HEK293 (cell line): Measurements from ENCODE around the gene RAB40C.

Experiments used
- CTCF ChIA-PET: fragments of 350-600 bp; formaldehyde crosslinking; extraction: SDS; loops from one replicate; lab custom pipeline; 2021; ENCODE audit warnings: antibody characterized with exemption; lab: Yijun Ruan, JAX
- POLR2A ChIA-PET: fragments of 300-600 bp; formaldehyde crosslinking; extraction: SDS; loops from one replicate; lab custom pipeline; 2020; ENCODE audit warnings: antibody characterized with exemption, inconsistent platforms; lab: Yijun Ruan, JAX
- H3K27ac ChIP-seq: fragments of 200-500 bp; sonication (Bioruptor generic); 2 replicates; pipeline ENCODE4 v1.5.1; 2014; ENCODE audit warnings: low read depth, low read length, control low read depth, inconsistent platforms; ENCODE audit errors: extremely low read depth
- H3K36me3 ChIP-seq, 2 experiments: fragments of 200-500 bp in 1 of 2; sonication (Bioruptor generic) in 1 of 2; 1 replicate in 1 of 2; 2 replicates in 1 of 2; pipeline ENCODE4 v1.5.1; 2014 to 2017; ENCODE audit warnings: inconsistent platforms in 2 of 2, low read length in 2 of 2; ENCODE audit not compliant: control insufficient read depth in 2 of 2, insufficient read depth in 1 of 2
- H3K4me1 ChIP-seq: fragments of 200-500 bp; sonication (Bioruptor generic); 2 replicates; pipeline ENCODE4 v1.5.1; 2014; ENCODE audit warnings: mild to moderate bottlenecking, low read length, inconsistent platforms; ENCODE audit not compliant: control insufficient read depth, insufficient read depth
- H3K4me3 ChIP-seq: 2 replicates; pipeline ENCODE4 v1.5.1; 2011; ENCODE audit warnings: low read depth, mild to moderate bottlenecking, control low read depth, low read length, moderate library complexity
- H3K9me3 ChIP-seq: fragments of 200-500 bp; sonication (Bioruptor generic); 2 replicates; pipeline ENCODE4 v1.5.1; 2014; ENCODE audit warnings: low read depth, low read length, inconsistent platforms; ENCODE audit not compliant: control insufficient read depth, insufficient read depth
- GLIS1 ChIP-seq: fragments of 450-650 bp; formaldehyde crosslinking; IDR thresholded peaks from 2 replicates; pipeline ENCODE4 v1.5.1; 2016; ENCODE audit warnings: missing biosample characterization, missing genetic modification characterization
- KLF1 ChIP-seq: fragments of 450-650 bp; formaldehyde crosslinking; IDR thresholded peaks from 2 replicates; pipeline ENCODE4 v1.5.1; 2016; ENCODE audit warnings: missing biosample characterization, missing genetic modification characterization
- KLF10 ChIP-seq: fragments of 450-650 bp; IDR thresholded peaks from 2 replicates; pipeline ENCODE4 v1.5.1; 2018; ENCODE audit warnings: missing biosample characterization, mild to moderate bottlenecking, missing genetic modification characterization
- KLF17 ChIP-seq: fragments of 450-650 bp; formaldehyde crosslinking; IDR thresholded peaks from 2 replicates; pipeline ENCODE4 v1.5.1; 2016; ENCODE audit warnings: missing biosample characterization, missing genetic modification characterization
- KLF7 ChIP-seq: fragments of 450-650 bp; formaldehyde crosslinking; IDR thresholded peaks from 2 replicates; pipeline ENCODE4 v1.5.1; 2016; ENCODE audit warnings: missing biosample characterization, missing genetic modification characterization, borderline replicate concordance
- KLF8 ChIP-seq: fragments of 450-650 bp; formaldehyde crosslinking; IDR thresholded peaks from 2 replicates; pipeline ENCODE4 v1.5.1; 2016; ENCODE audit warnings: missing biosample characterization, missing genetic modification characterization
- MYNN ChIP-seq: fragments of 450-650 bp; formaldehyde crosslinking; IDR thresholded peaks from 2 replicates; pipeline ENCODE4 v1.5.1; 2016; ENCODE audit warnings: missing biosample characterization, missing genetic modification characterization, borderline replicate concordance
- PRDM1 ChIP-seq: fragments of 450-650 bp; formaldehyde crosslinking; IDR thresholded peaks from 2 replicates; pipeline ENCODE4; 2016; ENCODE audit warnings: missing biosample characterization, missing genetic modification characterization
- ZBTB20 ChIP-seq: fragments of 450-650 bp; formaldehyde crosslinking; IDR thresholded peaks from 2 replicates; pipeline ENCODE4 v1.5.1; 2016; ENCODE audit warnings: missing biosample characterization, missing genetic modification characterization
- ZEB2 ChIP-seq: fragments of 450-650 bp; formaldehyde crosslinking; IDR thresholded peaks from 2 replicates; pipeline ENCODE4 v1.5.1; 2016; ENCODE audit warnings: missing biosample characterization, missing genetic modification characterization
- ZNF114 ChIP-seq: fragments of 450-650 bp; formaldehyde crosslinking; IDR thresholded peaks from 2 replicates; pipeline ENCODE4 v1.5.0; 2017; ENCODE audit warnings: missing biosample characterization, missing genetic modification characterization
- ZNF19 ChIP-seq: fragments of 450-650 bp; formaldehyde crosslinking; IDR thresholded peaks from 2 replicates; pipeline ENCODE4; 2016; ENCODE audit warnings: missing biosample characterization, missing genetic modification characterization, low read depth
- ZNF280D ChIP-seq: fragments of 450-650 bp; formaldehyde crosslinking; IDR thresholded peaks from 2 replicates; pipeline ENCODE4 v1.5.1; 2016; ENCODE audit warnings: missing biosample characterization, missing genetic modification characterization
- ZNF302 ChIP-seq: fragments of 450-650 bp; formaldehyde crosslinking; IDR thresholded peaks from 2 replicates; pipeline ENCODE4 v1.5.1; 2016; ENCODE audit warnings: missing biosample characterization, missing genetic modification characterization, low read depth
- ZNF324 ChIP-seq: fragments of 450-650 bp; formaldehyde crosslinking; IDR thresholded peaks from 2 replicates; pipeline ENCODE4 v1.5.1; 2016; ENCODE audit warnings: missing biosample characterization, missing genetic modification characterization
- ZNF335 ChIP-seq: fragments of 450-650 bp; formaldehyde crosslinking; conservative IDR thresholded peaks from 2 replicates; pipeline ENCODE4 v1.5.1; 2016; ENCODE audit warnings: missing biosample characterization, missing genetic modification characterization
- ZNF510 ChIP-seq: fragments of 450-650 bp; formaldehyde crosslinking; IDR thresholded peaks from 2 replicates; pipeline ENCODE4 v1.5.1; 2018; ENCODE audit warnings: mild to moderate bottlenecking, missing genetic modification characterization, missing biosample characterization; ENCODE audit not compliant: insufficient replicate concordance
- ZNF521 ChIP-seq: fragments of 450-650 bp; formaldehyde crosslinking; IDR thresholded peaks from 2 replicates; pipeline ENCODE4 v1.5.1; 2017; ENCODE audit warnings: missing biosample characterization, mild to moderate bottlenecking, missing genetic modification characterization
- ZNF544 ChIP-seq: fragments of 450-650 bp; formaldehyde crosslinking; IDR thresholded peaks from 2 replicates; pipeline ENCODE4 v1.5.0; 2017; ENCODE audit warnings: missing biosample characterization, missing genetic modification characterization
- ZNF645 ChIP-seq: fragments of 450-650 bp; formaldehyde crosslinking; IDR thresholded peaks from 2 replicates; pipeline ENCODE4; 2016; ENCODE audit warnings: missing biosample characterization, missing genetic modification characterization
- ZNF843 ChIP-seq: fragments of 450-650 bp; formaldehyde crosslinking; IDR thresholded peaks from 2 replicates; pipeline ENCODE4 v1.5.1; 2016; ENCODE audit warnings: missing biosample characterization, missing genetic modification characterization
- TF ChIP-seq, protein P1 (sequence below): fragments of 450-650 bp; formaldehyde crosslinking; IDR thresholded peaks from 2 replicates; pipeline ENCODE4 v1.5.1; 2016; ENCODE audit warnings: missing biosample characterization, missing genetic modification characterization
- TF ChIP-seq, protein P2 (sequence below): fragments of 450-650 bp; formaldehyde crosslinking; IDR thresholded peaks from 2 replicates; pipeline ENCODE4 v1.5.1; 2016; ENCODE audit warnings: missing biosample characterization, missing genetic modification characterization
- TF ChIP-seq, protein P3 (sequence below): fragments of 450-650 bp; formaldehyde crosslinking; IDR thresholded peaks from 2 replicates; pipeline ENCODE4 v1.5.1; 2017; ENCODE audit warnings: missing biosample characterization, missing genetic modification characterization
- TF ChIP-seq, protein P4 (sequence below): fragments of 450-650 bp; IDR thresholded peaks from 2 replicates; pipeline ENCODE4 v1.5.1; 2018; ENCODE audit warnings: missing biosample characterization, missing genetic modification characterization

RAB40C gene

GRCh38 chr16:568401-569258 is 21.2 kb upstream of the RAB40C start:
- peaks cover 10% of the 10 kb centered on the region for H3K4me1 ChIP-seq
- H3K27ac ChIP-seq, result peak overlapping the region; percentile 89; the same call in 1 of the 2 replicates
- CTCF ChIA-PET, result no interaction called here
- peak overlapping the region; percentile 60; the same call in 1 of the 2 replicates for H3K4me3 ChIP-seq
- no peaks in the 10 kb centered on the region for H3K9me3 ChIP-seq
- POLR2A ChIA-PET, result interaction anchor here (0.7 to 1.4 kb wide), 4 partner anchors 20 to 177 kb away, joined by 3 to 4 read pairs (median 3); no protein-coding TSS in a partner anchor
- H3K36me3 ChIP-seq, result peaks cover 0 to 18% of the 10 kb centered on the region in 2 experiments; a peak in 1 of 3 replicates
- TF ChIP-seq ZNF114 (tag by site-specific recombination), result no peak
- TF ChIP-seq ZNF19, result no peak
- TF ChIP-seq ZNF843, result no peak
- TF ChIP-seq, protein P1, sequence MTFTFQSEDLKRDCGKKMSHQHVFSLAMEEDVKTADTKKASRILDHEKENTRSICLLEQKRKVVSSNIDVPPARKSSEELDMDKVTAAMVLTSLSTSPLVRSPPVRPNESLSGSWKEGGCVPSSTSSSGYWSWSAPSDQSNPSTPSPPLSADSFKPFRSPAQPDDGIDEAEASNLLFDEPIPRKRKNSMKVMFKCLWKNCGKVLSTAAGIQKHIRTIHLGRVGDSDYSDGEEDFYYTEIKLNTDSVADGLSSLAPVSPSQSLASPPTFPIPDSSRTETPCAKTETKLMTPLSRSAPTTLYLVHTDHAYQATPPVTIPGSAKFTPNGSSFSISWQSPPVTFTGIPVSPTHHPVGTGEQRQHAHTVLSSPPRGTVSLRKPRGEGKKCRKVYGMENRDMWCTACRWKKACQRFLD, result no peak
- TF ChIP-seq ZNF335 (tag by site-specific recombination), result peak; percentile 84
- TF ChIP-seq ZNF521, result no peak
- TF ChIP-seq ZBTB20 (tag by site-specific recombination), result 0 out of 2 replicates have a peak, but pooled peaks have one; percentile 17
- 0 out of 2 replicates have a peak, but pooled peaks have one; percentile 18 for TF ChIP-seq KLF10
- no peak for TF ChIP-seq ZNF324 (tag by site-specific recombination)
- TF ChIP-seq MYNN (tag by site-specific recombination), result no peak
- peak; percentile 59; the same call in 1 of the 2 replicates for TF ChIP-seq KLF17
- TF ChIP-seq GLIS1, result no peak
- peak; percentile 75; the same call in 1 of the 2 replicates for TF ChIP-seq KLF7 (tag by site-specific recombination)
- TF ChIP-seq, protein P2, sequence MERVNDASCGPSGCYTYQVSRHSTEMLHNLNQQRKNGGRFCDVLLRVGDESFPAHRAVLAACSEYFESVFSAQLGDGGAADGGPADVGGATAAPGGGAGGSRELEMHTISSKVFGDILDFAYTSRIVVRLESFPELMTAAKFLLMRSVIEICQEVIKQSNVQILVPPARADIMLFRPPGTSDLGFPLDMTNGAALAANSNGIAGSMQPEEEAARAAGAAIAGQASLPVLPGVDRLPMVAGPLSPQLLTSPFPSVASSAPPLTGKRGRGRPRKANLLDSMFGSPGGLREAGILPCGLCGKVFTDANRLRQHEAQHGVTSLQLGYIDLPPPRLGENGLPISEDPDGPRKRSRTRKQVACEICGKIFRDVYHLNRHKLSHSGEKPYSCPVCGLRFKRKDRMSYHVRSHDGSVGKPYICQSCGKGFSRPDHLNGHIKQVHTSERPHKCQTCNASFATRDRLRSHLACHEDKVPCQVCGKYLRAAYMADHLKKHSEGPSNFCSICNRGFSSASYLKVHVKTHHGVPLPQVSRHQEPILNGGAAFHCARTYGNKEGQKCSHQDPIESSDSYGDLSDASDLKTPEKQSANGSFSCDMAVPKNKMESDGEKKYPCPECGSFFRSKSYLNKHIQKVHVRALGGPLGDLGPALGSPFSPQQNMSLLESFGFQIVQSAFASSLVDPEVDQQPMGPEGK, result peak; percentile 14; the same call in 1 of the 2 replicates
- TF ChIP-seq ZEB2, result no peak
- no peak for TF ChIP-seq ZNF280D
- TF ChIP-seq, protein P3, sequence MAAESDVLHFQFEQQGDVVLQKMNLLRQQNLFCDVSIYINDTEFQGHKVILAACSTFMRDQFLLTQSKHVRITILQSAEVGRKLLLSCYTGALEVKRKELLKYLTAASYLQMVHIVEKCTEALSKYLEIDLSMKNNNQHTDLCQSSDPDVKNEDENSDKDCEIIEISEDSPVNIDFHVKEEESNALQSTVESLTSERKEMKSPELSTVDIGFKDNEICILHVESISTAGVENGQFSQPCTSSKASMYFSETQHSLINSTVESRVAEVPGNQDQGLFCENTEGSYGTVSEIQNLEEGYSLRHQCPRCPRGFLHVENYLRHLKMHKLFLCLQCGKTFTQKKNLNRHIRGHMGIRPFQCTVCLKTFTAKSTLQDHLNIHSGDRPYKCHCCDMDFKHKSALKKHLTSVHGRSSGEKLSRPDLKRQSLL (tag by site-specific recombination), result no peak
- TF ChIP-seq ZNF645 (tag by site-specific recombination), result no peak
- no peak for TF ChIP-seq ZNF510
- TF ChIP-seq, protein P4, sequence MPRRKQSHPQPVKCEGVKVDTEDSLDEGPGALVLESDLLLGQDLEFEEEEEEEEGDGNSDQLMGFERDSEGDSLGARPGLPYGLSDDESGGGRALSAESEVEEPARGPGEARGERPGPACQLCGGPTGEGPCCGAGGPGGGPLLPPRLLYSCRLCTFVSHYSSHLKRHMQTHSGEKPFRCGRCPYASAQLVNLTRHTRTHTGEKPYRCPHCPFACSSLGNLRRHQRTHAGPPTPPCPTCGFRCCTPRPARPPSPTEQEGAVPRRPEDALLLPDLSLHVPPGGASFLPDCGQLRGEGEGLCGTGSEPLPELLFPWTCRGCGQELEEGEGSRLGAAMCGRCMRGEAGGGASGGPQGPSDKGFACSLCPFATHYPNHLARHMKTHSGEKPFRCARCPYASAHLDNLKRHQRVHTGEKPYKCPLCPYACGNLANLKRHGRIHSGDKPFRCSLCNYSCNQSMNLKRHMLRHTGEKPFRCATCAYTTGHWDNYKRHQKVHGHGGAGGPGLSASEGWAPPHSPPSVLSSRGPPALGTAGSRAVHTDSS (tag by site-specific recombination), result no peak
- TF ChIP-seq PRDM1 (tag by site-specific recombination), result no peak
- no peak for TF ChIP-seq ZNF302 (tag by site-specific recombination)
- peak; percentile 85 for TF ChIP-seq KLF8
- TF ChIP-seq ZNF544, result no peak
- peak; percentile 99 for TF ChIP-seq KLF1 (tag by site-specific recombination)
